Activated CD4-positive, alpha-beta T cell treated with anti-CD3 and anti-CD28 coated beads, Interleukin-2, amount 10 ng/mL, durations not matched to agents 7 days and 5 days (primary cell): Measurements from ENCODE around the gene STMP1. TPM values are rescaled to one million over a fixed set of nuclear protein-coding genes. Genes with fewer than 3 reads are reported as not detected.
"Not testable (repeated sequence)": the region's sequence is repeated elsewhere in the genome, so short reads cannot be mapped to it uniquely, and the experiment has no call there.

Experiments used
- CTCF ChIA-PET: fragments of 350-600 bp; sonication (Branson Sonifier 250); formaldehyde crosslinking; loops from one replicate; lab custom pipeline; 2021; ENCODE audit warnings: antibody characterized with exemption; lab: Charles Lee
- POLR2A ChIA-PET: fragments of 350-600 bp; sonication (Branson Sonifier 250); formaldehyde crosslinking; loops from one replicate; lab custom pipeline; 2021; ENCODE audit warnings: antibody characterized with exemption; lab: Charles Lee
- DNase-seq: peaks from one replicate; pipeline ENCODE4 v3.0.0-alpha.2; 2020
- H3K27ac Mint-ChIP-seq: one replicate; pipeline ENCODE4 v1.8.0; 2021; ENCODE audit warnings: mild to moderate bottlenecking, moderate library complexity, mixed read lengths
- H3K27me3 Mint-ChIP-seq: one replicate; pipeline ENCODE4 v1.8.0; 2021; ENCODE audit warnings: mixed read lengths
- H3K36me3 Mint-ChIP-seq: one replicate; pipeline ENCODE4 v1.8.0; 2021; ENCODE audit warnings: low read depth, mixed read lengths
- H3K4me1 Mint-ChIP-seq: one replicate; pipeline ENCODE4 v1.8.0; 2021; ENCODE audit warnings: mixed read lengths
- H3K4me3 Mint-ChIP-seq: one replicate; pipeline ENCODE4 v1.8.0; 2021; ENCODE audit warnings: mild to moderate bottlenecking, moderate library complexity, mixed read lengths
- H3K9me3 Mint-ChIP-seq: one replicate; pipeline ENCODE4 v1.8.0; 2021; ENCODE audit warnings: mixed read lengths
- total RNA-seq, 2 experiments: library from RNA; stranded (reverse); gene quantifications; one replicate each; pipeline ENCODE4 v1.2.3, GENCODE V29; 2021

The STMP1 gene
- total RNA-seq, 2 experiments from 2014 or later, result 25.2 to 26.0 TPM

GRCh38 chr7:135687466-135687865 lies 25.2 kb downstream of the STMP1 start:
- ChIA-PET POLR2A (no interaction called here), CTCF (interaction anchor here (1.0 kb wide), 1 partner anchor 14 kb away, joined by 3 read pairs; no protein-coding TSS in a partner anchor)
- no peaks in the 10 kb centered on the region for H3K27me3 Mint-ChIP-seq

DNA sequence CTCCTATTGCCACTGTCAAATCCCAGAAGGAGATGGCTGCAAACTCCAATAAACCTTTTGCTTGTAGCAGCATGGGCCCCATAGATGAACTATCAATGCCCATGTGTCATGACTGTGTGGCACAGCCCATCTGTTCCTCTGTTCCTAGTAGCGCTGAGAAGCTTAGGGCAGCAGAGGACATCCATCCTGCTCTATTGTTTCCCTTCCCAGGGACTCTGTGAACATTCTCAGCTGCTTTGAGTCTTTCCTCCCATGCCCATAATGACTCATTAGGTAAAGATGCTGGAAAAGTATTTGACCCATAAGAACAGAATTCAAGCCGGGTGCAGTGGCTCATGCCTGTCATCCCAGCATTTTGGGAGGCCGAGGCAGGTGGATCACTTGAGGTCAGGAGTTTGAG lies 28.3 kb downstream of the STMP1 start:
- CTCF ChIA-PET, result interaction anchor here (1.1 kb wide), 1 partner anchor 14 kb away, joined by 3 read pairs; no protein-coding TSS in a partner anchor
- H3K9me3 Mint-ChIP-seq, result no peaks in the 10 kb centered on the region
- no peaks in the 10 kb centered on the region for H3K36me3 Mint-ChIP-seq
- POLR2A ChIA-PET, result no interaction called here
- H3K27me3 Mint-ChIP-seq, result no peaks in the 10 kb centered on the region
- H3K4me1 Mint-ChIP-seq, result no peaks in the 10 kb centered on the region
- no peak overlapping the region for H3K4me3 Mint-ChIP-seq
- no peak for DNase-seq
- no peak overlapping the region for H3K27ac Mint-ChIP-seq

More at GRCh38 chr7:135687466-135687865, 25.2 kb downstream of the STMP1 start:
- H3K36me3 Mint-ChIP-seq, result no peaks in the 10 kb centered on the region
- H3K4me3 Mint-ChIP-seq, result no peak overlapping the region
- H3K9me3 Mint-ChIP-seq, result no peaks in the 10 kb centered on the region
- no peaks in the 10 kb centered on the region for H3K4me1 Mint-ChIP-seq
- no peak for DNase-seq
- no peak overlapping the region for H3K27ac Mint-ChIP-seq

- CTCF ChIA-PET, result no interaction called here
Measured at GRCh38 chr7:135692055-135692454, 29.7 kb downstream of the STMP1 start.

GRCh38 chr7:135692606-135693005 lies 30.3 kb downstream of the STMP1 start:
- CTCF ChIA-PET, DNase-seq, H3K36me3 Mint-ChIP-seq, H3K4me3 Mint-ChIP-seq, H3K27ac Mint-ChIP-seq, H3K9me3 Mint-ChIP-seq, H3K27me3 Mint-ChIP-seq, POLR2A ChIA-PET, H3K4me1 Mint-ChIP-seq: not testable (repeated sequence)

More at GRCh38 chr7:135692055-135692454, 29.7 kb downstream of the STMP1 start:
- Mint-ChIP-seq H3K9me3 (no peaks in the 10 kb centered on the region), H3K36me3 (no peaks in the 10 kb centered on the region), H3K27ac (no peak overlapping the region), H3K4me1 (no peaks in the 10 kb centered on the region), H3K27me3 (no peaks in the 10 kb centered on the region), H3K4me3 (no peak overlapping the region)
- POLR2A ChIA-PET, result no interaction called here
- DNase-seq, result no peak

GRCh38 chr7:135693558-135693957 lies 31.2 kb downstream of the STMP1 start:
- no peak for DNase-seq
- Mint-ChIP-seq H3K4me3 (no peak overlapping the region), H3K27me3 (no peaks in the 10 kb centered on the region), H3K4me1 (no peaks in the 10 kb centered on the region), H3K9me3 (no peaks in the 10 kb centered on the region), H3K36me3 (no peaks in the 10 kb centered on the region), H3K27ac (no peak overlapping the region)
- ChIA-PET CTCF (no interaction called here), POLR2A (no interaction called here)

- CTCF ChIA-PET, result no interaction called here
- H3K36me3 Mint-ChIP-seq, result no peaks in the 10 kb centered on the region
- POLR2A ChIA-PET, result no interaction called here
- no peak for DNase-seq
- H3K9me3 Mint-ChIP-seq, result no peaks in the 10 kb centered on the region
- no peak overlapping the region for H3K27ac Mint-ChIP-seq
- H3K4me3 Mint-ChIP-seq, result no peak overlapping the region
- no peaks in the 10 kb centered on the region for H3K27me3 Mint-ChIP-seq
- no peaks in the 10 kb centered on the region for H3K4me1 Mint-ChIP-seq
Measured at GRCh38 chr7:135697276-135698049, 35.1 kb downstream of the STMP1 start.

- no peaks in the 10 kb centered on the region for H3K27me3 Mint-ChIP-seq
- no peak for DNase-seq
Measured at GRCh38 chr7:135704074-135704473, 41.8 kb downstream of the STMP1 start.

DNA sequence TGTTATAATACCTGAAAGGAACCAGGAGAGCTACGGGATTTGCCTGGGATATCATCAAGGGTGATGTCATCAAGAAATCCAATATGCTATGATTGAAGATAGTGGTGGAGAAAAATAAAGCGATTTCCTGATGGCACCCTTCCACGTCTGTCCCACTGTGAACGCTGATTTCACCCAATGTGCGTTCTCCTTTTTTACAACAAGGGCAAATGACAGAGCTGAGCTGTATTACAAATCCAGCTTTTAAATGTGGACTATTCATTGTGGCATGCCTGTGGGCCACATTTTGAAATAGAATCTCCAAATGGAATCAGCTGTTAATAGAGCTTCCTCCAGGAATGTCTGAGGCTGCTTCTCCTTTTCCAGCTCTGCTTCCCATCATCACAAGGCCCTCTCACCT lies 42.4 kb downstream of the STMP1 start:
- CTCF ChIA-PET, result interaction anchor here (1.7 kb wide), 1 partner anchor 14 kb away, joined by 3 read pairs; no protein-coding TSS in a partner anchor
- no peak for DNase-seq
- POLR2A ChIA-PET, result no interaction called here
- Mint-ChIP-seq H3K9me3 (no peaks in the 10 kb centered on the region), H3K4me3 (no peak overlapping the region), H3K36me3 (no peaks in the 10 kb centered on the region), H3K4me1 (no peaks in the 10 kb centered on the region), H3K27ac (no peak overlapping the region), H3K27me3 (no peaks in the 10 kb centered on the region)

More at GRCh38 chr7:135704074-135704473, 41.8 kb downstream of the STMP1 start:
- ChIA-PET CTCF (interaction anchor here (1.7 kb wide), 1 partner anchor 14 kb away, joined by 3 read pairs; no protein-coding TSS in a partner anchor), POLR2A (no interaction called here)
- Mint-ChIP-seq H3K4me3 (no peak overlapping the region), H3K4me1 (no peaks in the 10 kb centered on the region), H3K27ac (no peak overlapping the region), H3K36me3 (no peaks in the 10 kb centered on the region), H3K9me3 (no peaks in the 10 kb centered on the region)

DNA sequence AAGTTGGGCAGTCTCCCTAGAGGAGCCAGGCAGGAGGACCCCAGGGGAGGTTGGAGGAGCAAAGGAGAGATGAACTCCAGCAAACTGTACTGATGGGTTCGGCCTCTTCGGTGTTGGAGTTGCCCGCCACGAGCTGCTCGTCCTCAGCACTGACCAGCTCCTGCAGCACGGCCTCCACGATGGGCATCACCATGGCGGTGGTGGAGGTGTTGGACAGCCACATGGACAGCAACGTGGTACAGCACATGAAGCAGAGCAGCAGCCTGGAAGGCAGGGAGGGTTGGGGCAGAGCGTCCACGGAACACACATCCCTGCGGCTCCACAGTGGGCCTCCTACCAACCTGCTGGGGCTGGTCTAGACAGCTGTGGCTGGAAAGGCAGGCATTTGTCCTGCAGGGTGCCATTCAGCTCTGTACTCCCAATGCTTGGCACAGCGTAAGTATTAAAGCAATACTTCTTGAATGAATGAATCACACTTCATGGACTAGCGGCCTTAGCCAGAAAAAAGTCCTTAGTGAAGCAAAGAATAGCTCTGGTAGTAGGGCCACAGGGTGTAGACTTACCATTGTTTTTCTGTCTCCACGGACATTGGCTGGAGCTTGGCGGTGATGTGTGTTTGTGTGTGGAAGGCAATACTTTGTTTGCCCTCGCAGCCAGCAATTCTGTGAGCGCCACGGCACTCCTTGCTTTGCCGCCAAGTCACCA lies 43.9 kb downstream of the STMP1 start:
- H3K9me3 Mint-ChIP-seq, result no peaks in the 10 kb centered on the region
- no peaks in the 10 kb centered on the region for H3K36me3 Mint-ChIP-seq
- H3K4me1 Mint-ChIP-seq, result no peaks in the 10 kb centered on the region
- H3K27me3 Mint-ChIP-seq, result no peaks in the 10 kb centered on the region
- no peak for DNase-seq
- no peak overlapping the region for H3K27ac Mint-ChIP-seq
- CTCF ChIA-PET, result interaction anchor here (0.9 to 1.7 kb wide), 3 partner anchors 16 to 79 kb away, joined by 3 to 4 read pairs (median 3); no protein-coding TSS in a partner anchor
- POLR2A ChIA-PET, result no interaction called here
- H3K4me3 Mint-ChIP-seq, result no peak overlapping the region

GRCh38 chr7:135706858-135707569 lies 44.7 kb downstream of the STMP1 start:
- no peak overlapping the region for H3K4me3 Mint-ChIP-seq
- ChIA-PET CTCF (interaction anchor here (0.5 to 1.1 kb wide), 5 partner anchors 33 to 263 kb away, joined by 3 to 4 read pairs (median 3); no protein-coding TSS in a partner anchor), POLR2A (no interaction called here)
- H3K27me3 Mint-ChIP-seq, result no peaks in the 10 kb centered on the region
- no peak overlapping the region for H3K27ac Mint-ChIP-seq
- no peaks in the 10 kb centered on the region for H3K4me1 Mint-ChIP-seq
- no peaks in the 10 kb centered on the region for H3K36me3 Mint-ChIP-seq
- DNase-seq, result no peak
- no peaks in the 10 kb centered on the region for H3K9me3 Mint-ChIP-seq

GRCh38 chr7:135707570-135707966 lies 45.3 kb downstream of the STMP1 start:
- no peak for DNase-seq
- Mint-ChIP-seq H3K4me1 (no peaks in the 10 kb centered on the region), H3K27ac (no peak overlapping the region), H3K27me3 (no peaks in the 10 kb centered on the region), H3K36me3 (no peaks in the 10 kb centered on the region), H3K4me3 (no peak overlapping the region), H3K9me3 (no peaks in the 10 kb centered on the region)
- ChIA-PET CTCF (interaction anchor here (0.5 to 1.1 kb wide), 2 partner anchors 34 to 263 kb away, joined by 3 read pairs; no protein-coding TSS in a partner anchor), POLR2A (no interaction called here)

GRCh38 chr7:135708041-135708440 lies 45.7 kb downstream of the STMP1 start:
- ChIA-PET POLR2A (no interaction called here), CTCF (interaction anchor here (1.1 kb wide), 1 partner anchor 34 kb away, joined by 3 read pairs; no protein-coding TSS in a partner anchor)
- no peak for DNase-seq
- Mint-ChIP-seq H3K4me3 (no peak overlapping the region), H3K36me3 (no peaks in the 10 kb centered on the region), H3K9me3 (no peaks in the 10 kb centered on the region), H3K27me3 (no peaks in the 10 kb centered on the region), H3K27ac (no peak overlapping the region), H3K4me1 (no peaks in the 10 kb centered on the region)
